Germinal center (tissue), 1 donor: ENCODE results near the gene C17orf100.

ENCODE experiments used
- DNase-seq: peaks from one replicate; pipeline ENCODE4 v3.0.0; 2012; ENCODE audit warnings: mixed read lengths, low spot score

The C17orf100 gene

GRCh38 chr17:6669479-6670212, 18.1 kb downstream of the C17orf100 start:
- no peak for DNase-seq

GRCh38 chr17:6670571-6670970, 19.0 kb downstream of the C17orf100 start:
- DNase-seq: no peak

GRCh38 chr17:6670999-6671398, 19.4 kb downstream of the C17orf100 start:
- no peak for DNase-seq

GRCh38 chr17:6671431-6671830, 19.9 kb downstream of the C17orf100 start:
- no peak for DNase-seq

GRCh38 chr17:6674586-6674985, 23.0 kb downstream of the C17orf100 start:
- no peak for DNase-seq

- DNase-seq: no peak
These were observed 23.8 kb downstream of the C17orf100 start for GRCh38 chr17:6675201-6675825.

- DNase-seq: no peak
These were observed 25.2 kb downstream of the C17orf100 start for GRCh38 chr17:6676802-6677157.

- DNase-seq: no peak
These were observed 25.7 kb downstream of the C17orf100 start for GRCh38 chr17:6677158-6677831.

- no peak for DNase-seq
These were observed 26.4 kb downstream of the C17orf100 start for GRCh38 chr17:6677946-6678345.

GRCh38 chr17:6679241-6679640, 27.7 kb downstream of the C17orf100 start:
- no peak for DNase-seq

GRCh38 chr17:6681176-6681575, 29.6 kb downstream of the C17orf100 start:
- no peak for DNase-seq

GRCh38 chr17:6681671-6682070, 30.1 kb downstream of the C17orf100 start:
- no peak for DNase-seq

- no peak for DNase-seq
These were observed 30.8 kb downstream of the C17orf100 start for GRCh38 chr17:6682339-6682738.

GRCh38 chr17:6683081-6683684, 31.6 kb downstream of the C17orf100 start:
- DNase-seq: no peak

GRCh38 chr17:6683730-6684459, 32.3 kb downstream of the C17orf100 start:
- DNase-seq: no peak

- no peak for DNase-seq
These were observed 32.9 kb downstream of the C17orf100 start for GRCh38 chr17:6684460-6684783.

- DNase-seq: no peak
These were observed 33.6 kb downstream of the C17orf100 start for GRCh38 chr17:6684881-6685767.

GRCh38 chr17:6686026-6686425, 34.5 kb downstream of the C17orf100 start:
- no peak for DNase-seq

- DNase-seq: no peak
These were observed 37.4 kb downstream of the C17orf100 start for GRCh38 chr17:6688944-6689343.

GRCh38 chr17:6690641-6691040, 39.1 kb downstream of the C17orf100 start:
- no peak for DNase-seq

- no peak for DNase-seq
These were observed 40.0 kb downstream of the C17orf100 start for GRCh38 chr17:6691546-6691945.
